H9 (cell line): ENCODE results near the gene TMEM165. TPM values are rescaled to one million over a fixed set of nuclear protein-coding genes. Genes with fewer than 3 reads are reported as not detected.

Experiments
- DNase-seq: peaks from one replicate; pipeline ENCODE4 v3.0.0-alpha.2; 2017
- H2AFZ ChIP-seq: one replicate; pipeline ENCODE4 v1.6.1; 2013; ENCODE audit warnings: mild to moderate bottlenecking, low read length, control low read depth, moderate library complexity
- H2AK5ac ChIP-seq: 2 replicates; pipeline ENCODE4 v1.6.1; 2013; ENCODE audit warnings: low read length, control low read depth, mixed read lengths; ENCODE audit not compliant: insufficient read length
- H2BK120ac ChIP-seq: one replicate; pipeline ENCODE4 v1.6.1; 2013; ENCODE audit warnings: low read depth, mild to moderate bottlenecking, low read length, control low read depth, inconsistent platforms; ENCODE audit not compliant: poor library complexity, severe bottlenecking
- H2BK12ac ChIP-seq: 2 replicates; pipeline ENCODE4 v1.6.1; 2013; ENCODE audit warnings: low read length, control low read depth, mixed read lengths, low read depth; ENCODE audit not compliant: insufficient read length
- H2BK15ac ChIP-seq: 2 replicates; pipeline ENCODE4 v1.6.1; 2013; ENCODE audit warnings: low read depth, low read length, control low read depth
- H2BK20ac ChIP-seq: one replicate; pipeline ENCODE4 v1.6.1; 2013; ENCODE audit warnings: low read depth, mild to moderate bottlenecking, low read length, control low read depth, inconsistent platforms; ENCODE audit not compliant: poor library complexity, severe bottlenecking
- H2BK5ac ChIP-seq: 2 replicates; pipeline ENCODE4 v1.6.1; 2013; ENCODE audit warnings: low read length, control low read depth, mixed read lengths; ENCODE audit not compliant: insufficient read length
- H3K14ac ChIP-seq: 2 replicates; pipeline ENCODE4 v1.6.1; 2013; ENCODE audit warnings: low read length, control low read depth; ENCODE audit not compliant: insufficient read depth
- H3K18ac ChIP-seq: 2 replicates; pipeline ENCODE4 v1.6.1; 2013; ENCODE audit warnings: low read depth, mild to moderate bottlenecking, mixed read lengths, low read length, control low read depth; ENCODE audit not compliant: insufficient read length
- H3K23ac ChIP-seq: 2 replicates; pipeline ENCODE4 v1.6.1; 2013; ENCODE audit warnings: low read length, control low read depth, mixed read lengths, low read depth; ENCODE audit not compliant: insufficient read length
- H3K23me2 ChIP-seq: 2 replicates; pipeline ENCODE4 v1.6.1; 2013; ENCODE audit warnings: low read depth, mild to moderate bottlenecking, mixed read lengths, low read length, control low read depth; ENCODE audit not compliant: insufficient read length, poor library complexity, severe bottlenecking
- H3K27ac ChIP-seq: 2 replicates; pipeline ENCODE4 v1.5.1; 2013; ENCODE audit warnings: low read length, control low read depth, mixed read lengths, low read depth; ENCODE audit not compliant: insufficient read length
- H3K27me3 ChIP-seq: 2 replicates; pipeline ENCODE4 v1.6.1; 2013; ENCODE audit warnings: low read length, control low read depth, inconsistent platforms; ENCODE audit not compliant: insufficient read depth
- H3K4ac ChIP-seq: 2 replicates; pipeline ENCODE4 v1.6.1; 2013; ENCODE audit warnings: low read depth, mild to moderate bottlenecking, control low read depth, inconsistent platforms, low read length, moderate library complexity
- H3K4me1 ChIP-seq: 2 replicates; pipeline ENCODE4 v1.6.1; 2013; ENCODE audit warnings: low read length, control low read depth, inconsistent platforms; ENCODE audit not compliant: insufficient read depth
- H3K4me2 ChIP-seq: 2 replicates; pipeline ENCODE4 v1.6.1; 2013; ENCODE audit warnings: low read length, control low read depth, mixed read lengths; ENCODE audit not compliant: insufficient read length, insufficient read depth
- H3K56ac ChIP-seq: 2 replicates; pipeline ENCODE4 v1.6.1; 2013; ENCODE audit warnings: low read depth, mild to moderate bottlenecking, mixed read lengths, low read length, control low read depth; ENCODE audit not compliant: insufficient read length
- H3K79me1 ChIP-seq: 2 replicates; pipeline ENCODE4 v1.6.1; 2013; ENCODE audit warnings: low read depth, mild to moderate bottlenecking, moderate library complexity, low read length, control low read depth, inconsistent platforms; ENCODE audit not compliant: insufficient read depth, poor library complexity, severe bottlenecking
- H3K79me2 ChIP-seq: 2 replicates; pipeline ENCODE4 v1.6.1; 2013; ENCODE audit warnings: low read length, control low read depth, inconsistent platforms; ENCODE audit not compliant: insufficient read depth
- H3K9ac ChIP-seq: 2 replicates; pipeline ENCODE4 v1.6.1; 2013; ENCODE audit warnings: low read length, control low read depth, mixed read lengths; ENCODE audit not compliant: insufficient read length; ENCODE audit errors: extremely low read depth
- H3K9me3 ChIP-seq: one replicate; pipeline ENCODE4 v1.6.1; 2013; ENCODE audit warnings: low read depth, low read length, inconsistent platforms; ENCODE audit not compliant: control insufficient read depth
- H3T11ph ChIP-seq: one replicate; pipeline ENCODE4 v1.6.1; 2013; ENCODE audit warnings: mild to moderate bottlenecking, low read length, control low read depth, inconsistent platforms
- H4K20me1 ChIP-seq: one replicate; pipeline ENCODE4 v1.6.1; 2013; ENCODE audit not compliant: control insufficient read depth, insufficient read length, insufficient read depth
- H4K5ac ChIP-seq: 2 replicates; pipeline ENCODE4 v1.6.1; 2013; ENCODE audit warnings: low read depth, mild to moderate bottlenecking, mixed read lengths, low read length, control low read depth; ENCODE audit not compliant: insufficient read length
- H4K8ac ChIP-seq: replicated peaks from 2 replicates; pipeline ENCODE4 v1.6.1; 2013; ENCODE audit warnings: low read length, control low read depth, mixed read lengths, low read depth; ENCODE audit not compliant: insufficient read length
- H4K91ac ChIP-seq: 2 replicates; pipeline ENCODE4 v1.6.1; 2013; ENCODE audit warnings: low read depth, mild to moderate bottlenecking, moderate library complexity, mixed read lengths, low read length, control low read depth; ENCODE audit not compliant: insufficient read length
- H3K27ac Mint-ChIP-seq, 3 experiments: 2 replicates in 2 of 3; 3 replicates in 1 of 3; pipeline ENCODE4 v1.8.0; 2020 to 2021; ENCODE audit warnings: mixed read lengths in 3 of 3, mild to moderate bottlenecking in 1 of 3, moderate library complexity in 1 of 3
- H3K27me3 Mint-ChIP-seq: 2 replicates; pipeline ENCODE4 v1.8.0; 2021; ENCODE audit warnings: low read depth, mild to moderate bottlenecking, moderate library complexity, mixed read lengths
- H3K36me3 Mint-ChIP-seq, 3 experiments: 2 replicates in 2 of 3; 3 replicates in 1 of 3; pipeline ENCODE4 v1.8.0; 2020 to 2021; ENCODE audit warnings: low read depth in 3 of 3, mixed read lengths in 3 of 3; ENCODE audit not compliant: insufficient read depth in 1 of 3
- H3K4me1 Mint-ChIP-seq, 2 experiments: 2 replicates each; pipeline ENCODE4 v1.8.0; 2020; ENCODE audit warnings: mixed read lengths in 2 of 2
- H3K4me3 Mint-ChIP-seq, 2 experiments: 2 replicates in 1 of 2; 3 replicates in 1 of 2; pipeline ENCODE4 v1.8.0; 2020 to 2021; ENCODE audit warnings: mild to moderate bottlenecking in 2 of 2, mixed read lengths in 2 of 2, moderate library complexity in 1 of 2
- H3K9me3 Mint-ChIP-seq, 2 experiments: 2 replicates in 1 of 2; 3 replicates in 1 of 2; pipeline ENCODE4 v1.8.0; 2020; ENCODE audit warnings: mild to moderate bottlenecking in 2 of 2, mixed read lengths in 2 of 2, moderate library complexity in 1 of 2
- WGBS: extraction: QIAGEN DNeasy Blood & Tissue Kit; methylation state at CpG from one replicate; pipeline ENCODE4 v1.1.7; 2013; ENCODE audit warnings: missing lambda C conversion rate, low lambda C conversion rate, mixed read lengths; ENCODE audit not compliant: insufficient read length; ENCODE audit errors: extremely low coverage; 5-methylcytosine and 5-hydroxymethylcytosine counted together
- total RNA-seq: library from RNA; stranded (reverse); gene quantifications from 2 replicates; pipeline ENCODE4 v1.2.1, GENCODE V29; 2021
- TF ChIP-seq, protein P1 (sequence below): fragments of 200-600 bp; sonication (generic); conservative IDR thresholded peaks from 3 replicates; pipeline ENCODE4 v1.8.0; 2021; ENCODE audit warnings: antibody characterized with exemption, mild to moderate bottlenecking

Gene TMEM165
- total RNA-seq, 1 experiment from 2014 or later = 87.2 TPM

GRCh38 chr4:55399581-55399980 lies 3.8 kb downstream of the TMEM165 start:
- Histone ChIP-seq H2BK15ac (no peak overlapping the region), H3K4ac (no peak overlapping the region), H4K20me1 (no peaks in the 10 kb centered on the region), H3K79me2 (peaks cover 37% of the 10 kb centered on the region), H4K8ac (no peak overlapping the region), H3K56ac (no peak overlapping the region), H2BK12ac (no peak overlapping the region), H4K91ac (no peak overlapping the region), H3K27me3 (no peaks in the 10 kb centered on the region), H2BK5ac (no peak overlapping the region), H3K18ac (no peak overlapping the region), H2AFZ (no peak overlapping the region), H3K14ac (no peak overlapping the region), H3T11ph (no peak overlapping the region), H3K79me1 (no peaks in the 10 kb centered on the region), H3K23me2 (peaks cover 10% of the 10 kb centered on the region), H2BK20ac (no peak overlapping the region), H3K4me2 (no peak overlapping the region), H4K5ac (no peak overlapping the region), H2BK120ac (no peak overlapping the region), H3K23ac (no peak overlapping the region), H3K4me1 (no peaks in the 10 kb centered on the region), H3K9ac (no peak overlapping the region), H2AK5ac (no peak overlapping the region), H3K9me3 (no peaks in the 10 kb centered on the region), H3K27ac (no peak overlapping the region)
- H3K4me3 Mint-ChIP-seq = peak overlapping the region in 1 of 2 experiments; percentile 73; a peak in 2 of 5 replicates
- H3K27ac Mint-ChIP-seq = 0 out of 7 replicates have a peak overlapping the region, but pooled peaks of 1 of the 3 experiments have one; percentile 23
- H3K36me3 Mint-ChIP-seq = peaks cover 38 to 52% (median 48%) of the 10 kb centered on the region in 3 experiments
- no peaks in the 10 kb centered on the region; the same call in 1 of the 2 replicates for H3K27me3 Mint-ChIP-seq
- WGBS = no CpG with 5 or more reads among the region's 1 CpG
- H3K9me3 Mint-ChIP-seq = no peaks in the 10 kb centered on the region; a peak in 1 of 5 replicates
- DNase-seq = no peak
- TF ChIP-seq, protein P1, sequence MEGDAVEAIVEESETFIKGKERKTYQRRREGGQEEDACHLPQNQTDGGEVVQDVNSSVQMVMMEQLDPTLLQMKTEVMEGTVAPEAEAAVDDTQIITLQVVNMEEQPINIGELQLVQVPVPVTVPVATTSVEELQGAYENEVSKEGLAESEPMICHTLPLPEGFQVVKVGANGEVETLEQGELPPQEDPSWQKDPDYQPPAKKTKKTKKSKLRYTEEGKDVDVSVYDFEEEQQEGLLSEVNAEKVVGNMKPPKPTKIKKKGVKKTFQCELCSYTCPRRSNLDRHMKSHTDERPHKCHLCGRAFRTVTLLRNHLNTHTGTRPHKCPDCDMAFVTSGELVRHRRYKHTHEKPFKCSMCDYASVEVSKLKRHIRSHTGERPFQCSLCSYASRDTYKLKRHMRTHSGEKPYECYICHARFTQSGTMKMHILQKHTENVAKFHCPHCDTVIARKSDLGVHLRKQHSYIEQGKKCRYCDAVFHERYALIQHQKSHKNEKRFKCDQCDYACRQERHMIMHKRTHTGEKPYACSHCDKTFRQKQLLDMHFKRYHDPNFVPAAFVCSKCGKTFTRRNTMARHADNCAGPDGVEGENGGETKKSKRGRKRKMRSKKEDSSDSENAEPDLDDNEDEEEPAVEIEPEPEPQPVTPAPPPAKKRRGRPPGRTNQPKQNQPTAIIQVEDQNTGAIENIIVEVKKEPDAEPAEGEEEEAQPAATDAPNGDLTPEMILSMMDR = no peak
- peaks cover 31 to 32% of the 10 kb centered on the region in 2 experiments for H3K4me1 Mint-ChIP-seq
